ENCODE results near the gene RBL2. TPM values are rescaled to one million over a fixed set of nuclear protein-coding genes. Genes with fewer than 3 reads are reported as not detected.

RBL2 gene
- total and polyA plus RNA-seq, 2 of the 13 experiments (the other 11 are each of a cell fraction or from before 2014, with no cell fraction given), result 41.2 to 60.9 TPM

DNA sequence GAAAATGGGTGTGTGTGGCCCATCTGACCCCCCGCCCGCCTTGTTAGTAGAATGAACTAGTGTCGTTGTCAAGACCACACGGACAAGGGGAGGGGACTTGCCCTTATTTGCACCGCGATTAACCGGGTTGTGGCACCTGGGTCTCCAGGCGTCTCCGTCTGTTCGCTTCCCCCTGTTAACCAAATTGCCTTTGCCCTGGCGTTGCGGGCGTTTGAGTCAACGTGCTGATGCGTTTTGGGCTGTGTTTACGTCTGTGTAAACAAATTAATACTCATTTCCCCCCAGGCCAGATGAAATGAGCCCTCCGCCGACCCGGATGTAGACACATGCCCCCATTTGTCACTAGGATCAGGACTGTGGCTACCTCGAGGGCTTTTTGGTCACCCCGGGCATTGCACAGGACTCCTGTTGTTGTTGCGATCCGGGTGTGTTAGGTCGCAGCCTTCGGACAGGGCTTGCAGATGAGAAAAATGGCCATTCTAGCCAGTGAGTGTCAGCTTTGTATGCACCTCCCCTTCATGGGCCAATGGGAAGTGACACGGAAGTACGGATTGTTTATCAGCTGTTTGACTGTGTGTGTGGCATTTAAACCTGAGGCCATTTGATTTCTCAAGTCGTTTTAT lies 906 bp downstream of the RBL2 start (continued):
- TF ChIP-seq, protein P1, sequence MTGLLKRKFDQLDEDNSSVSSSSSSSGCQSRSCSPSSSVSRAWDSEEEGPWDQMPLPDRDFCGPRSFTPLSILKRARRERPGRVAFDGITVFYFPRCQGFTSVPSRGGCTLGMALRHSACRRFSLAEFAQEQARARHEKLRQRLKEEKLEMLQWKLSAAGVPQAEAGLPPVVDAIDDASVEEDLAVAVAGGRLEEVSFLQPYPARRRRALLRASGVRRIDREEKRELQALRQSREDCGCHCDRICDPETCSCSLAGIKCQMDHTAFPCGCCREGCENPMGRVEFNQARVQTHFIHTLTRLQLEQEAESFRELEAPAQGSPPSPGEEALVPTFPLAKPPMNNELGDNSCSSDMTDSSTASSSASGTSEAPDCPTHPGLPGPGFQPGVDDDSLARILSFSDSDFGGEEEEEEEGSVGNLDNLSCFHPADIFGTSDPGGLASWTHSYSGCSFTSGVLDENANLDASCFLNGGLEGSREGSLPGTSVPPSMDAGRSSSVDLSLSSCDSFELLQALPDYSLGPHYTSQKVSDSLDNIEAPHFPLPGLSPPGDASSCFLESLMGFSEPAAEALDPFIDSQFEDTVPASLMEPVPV (CRISPR knock-in tag; IDR thresholded peaks at IDR 0.05), result peak; percentile 81; the same call in 1 of the 2 replicates
- TF ChIP-seq ZIK1 (CRISPR knock-in tag; IDR thresholded peaks at IDR 0.05; ENCODE audit: borderline replicate concordance, low read depth) (no peak; the same call in 1 of the 2 replicates), FIP1L1 (IDR thresholded peaks at IDR 0.05; ENCODE audit: borderline replicate concordance, insufficient read depth, low read depth, low read length) (no peak), TP53 (CRISPR knock-in tag; conservative IDR thresholded peaks at IDR 0.05) (0 out of 2 replicates have a peak, but pooled peaks have one; percentile 6), NCOA1 (CRISPR knock-in tag; IDR thresholded peaks at IDR 0.05) (no peak), DNMT1 (CRISPR knock-in tag; IDR thresholded peaks at IDR 0.05) (no peak), ZNF407 (CRISPR knock-in tag; IDR thresholded peaks at IDR 0.05; ENCODE audit: not compliant biosample characterization) (no peak), RFXAP (CRISPR knock-in tag; IDR thresholded peaks at IDR 0.05; ENCODE audit: borderline replicate concordance) (no peak), HMG20B (CRISPR knock-in tag; conservative IDR thresholded peaks at IDR 0.05) (no peak), ARNT (IDR thresholded peaks at IDR 0.05) (no peak), NFIB (CRISPR knock-in tag; IDR thresholded peaks at IDR 0.05; ENCODE audit: borderline replicate concordance) (no peak), ZFP37 (CRISPR knock-in tag; IDR thresholded peaks at IDR 0.05; ENCODE audit: borderline replicate concordance) (peak; percentile 0; the same call in 1 of the 2 replicates)
- TF ChIP-seq, protein P2, sequence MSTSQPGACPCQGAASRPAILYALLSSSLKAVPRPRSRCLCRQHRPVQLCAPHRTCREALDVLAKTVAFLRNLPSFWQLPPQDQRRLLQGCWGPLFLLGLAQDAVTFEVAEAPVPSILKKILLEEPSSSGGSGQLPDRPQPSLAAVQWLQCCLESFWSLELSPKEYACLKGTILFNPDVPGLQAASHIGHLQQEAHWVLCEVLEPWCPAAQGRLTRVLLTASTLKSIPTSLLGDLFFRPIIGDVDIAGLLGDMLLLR (CRISPR knock-in tag; IDR thresholded peaks at IDR 0.05), result no peak
- TF ChIP-seq, protein P3, sequence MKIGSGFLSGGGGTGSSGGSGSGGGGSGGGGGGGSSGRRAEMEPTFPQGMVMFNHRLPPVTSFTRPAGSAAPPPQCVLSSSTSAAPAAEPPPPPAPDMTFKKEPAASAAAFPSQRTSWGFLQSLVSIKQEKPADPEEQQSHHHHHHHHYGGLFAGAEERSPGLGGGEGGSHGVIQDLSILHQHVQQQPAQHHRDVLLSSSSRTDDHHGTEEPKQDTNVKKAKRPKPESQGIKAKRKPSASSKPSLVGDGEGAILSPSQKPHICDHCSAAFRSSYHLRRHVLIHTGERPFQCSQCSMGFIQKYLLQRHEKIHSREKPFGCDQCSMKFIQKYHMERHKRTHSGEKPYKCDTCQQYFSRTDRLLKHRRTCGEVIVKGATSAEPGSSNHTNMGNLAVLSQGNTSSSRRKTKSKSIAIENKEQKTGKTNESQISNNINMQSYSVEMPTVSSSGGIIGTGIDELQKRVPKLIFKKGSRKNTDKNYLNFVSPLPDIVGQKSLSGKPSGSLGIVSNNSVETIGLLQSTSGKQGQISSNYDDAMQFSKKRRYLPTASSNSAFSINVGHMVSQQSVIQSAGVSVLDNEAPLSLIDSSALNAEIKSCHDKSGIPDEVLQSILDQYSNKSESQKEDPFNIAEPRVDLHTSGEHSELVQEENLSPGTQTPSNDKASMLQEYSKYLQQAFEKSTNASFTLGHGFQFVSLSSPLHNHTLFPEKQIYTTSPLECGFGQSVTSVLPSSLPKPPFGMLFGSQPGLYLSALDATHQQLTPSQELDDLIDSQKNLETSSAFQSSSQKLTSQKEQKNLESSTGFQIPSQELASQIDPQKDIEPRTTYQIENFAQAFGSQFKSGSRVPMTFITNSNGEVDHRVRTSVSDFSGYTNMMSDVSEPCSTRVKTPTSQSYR (CRISPR knock-in tag; IDR thresholded peaks at IDR 0.05; ENCODE audit: borderline replicate concordance), result no peak

Data from HepG2 (cell line).